Measurements from ENCODE around the gene DHX34.

- no peak for TF ChIP-seq CTCF (IDR thresholded peaks at IDR 0.05; ENCODE audit: insufficient read depth, low read depth, low read length)
- TF ChIP-seq EZH2 (IDR thresholded peaks at IDR 0.05; ENCODE audit: insufficient read depth, low read length): no peak
Measured at GRCh38 chr19:47339196-47339880, 9.8 kb upstream of the DHX34 start.
